Muscle of arm (tissue), 12 donors: Measurements from ENCODE around the gene SPOCK3. TPM values are rescaled to one million over a fixed set of nuclear protein-coding genes. Genes with fewer than 3 reads are reported as not detected.
"Not testable (repeated sequence)": the region's sequence is repeated elsewhere in the genome, so short reads cannot be mapped to it uniquely, and the experiment has no call there.

ENCODE experiments used
- DNase-seq: peaks from one replicate; pipeline ENCODE4 v3.0.0-alpha.2; 2013
- polyA plus RNA-seq, 12 donors: library from polyadenylated mRNA; unstranded; fragments of 120-200 nt; gene quantifications; one replicate each; pipeline ENCODE4 v1.2.1, GENCODE V29; 2013; ENCODE audit not compliant: insufficient read length in 12 of 12

Gene SPOCK3
- polyA plus RNA-seq, 12 donors: 0.54 to 3.7 (median 1.2) TPM; not detected in 1

GRCh38 chr4:167035390-167035789, 198.9 kb downstream of the SPOCK3 start:
- no peak for DNase-seq

GRCh38 chr4:167034983-167035382, 199.3 kb downstream of the SPOCK3 start:
- no peak for DNase-seq

- DNase-seq: no peak
These were observed 201.4 kb downstream of the SPOCK3 start for GRCh38 chr4:167032871-167033270.

GRCh38 chr4:167031534-167032156, 202.6 kb downstream of the SPOCK3 start:
- DNase-seq: no peak

GRCh38 chr4:167028976-167029375, 205.3 kb downstream of the SPOCK3 start:
- no peak for DNase-seq

GRCh38 chr4:167025670-167026069, 208.6 kb downstream of the SPOCK3 start:
- DNase-seq: no peak

GRCh38 chr4:167023364-167023925, 210.8 kb downstream of the SPOCK3 start:
- no peak for DNase-seq

GRCh38 chr4:167021545-167022155, 212.6 kb downstream of the SPOCK3 start:
- DNase-seq: peak; percentile 67

- DNase-seq: no peak
These were observed 213.9 kb downstream of the SPOCK3 start for GRCh38 chr4:167020410-167020809.

- DNase-seq: no peak
These were observed 219.3 kb downstream of the SPOCK3 start for GRCh38 chr4:167014944-167015343.

GRCh38 chr4:167003326-167003725, 231.0 kb downstream of the SPOCK3 start:
- DNase-seq: no peak

- DNase-seq: no peak
These were observed 234.0 kb downstream of the SPOCK3 start for GRCh38 chr4:167000141-167000852.

- no peak for DNase-seq
These were observed 238.1 kb downstream of the SPOCK3 start for GRCh38 chr4:166996216-166996615.

GRCh38 chr4:166994686-166995085, 239.6 kb downstream of the SPOCK3 start:
- DNase-seq: no peak

GRCh38 chr4:166991006-166991561, 243.2 kb downstream of the SPOCK3 start:
- no peak for DNase-seq

- DNase-seq: no peak
These were observed 244.4 kb downstream of the SPOCK3 start for GRCh38 chr4:166989886-166990285.

- DNase-seq: no peak
These were observed 247.3 kb downstream of the SPOCK3 start for GRCh38 chr4:166987026-166987425.

GRCh38 chr4:166981847-166982246, 252.4 kb downstream of the SPOCK3 start:
- DNase-seq: no peak

GRCh38 chr4:166980419-166980818, 253.9 kb downstream of the SPOCK3 start:
- no peak for DNase-seq

- DNase-seq: no peak
These were observed 256.7 kb downstream of the SPOCK3 start for GRCh38 chr4:166977596-166977995.

GRCh38 chr4:166972071-166972470, 262.2 kb downstream of the SPOCK3 start:
- no peak for DNase-seq

- DNase-seq: not testable (repeated sequence)
These were observed 266.1 kb downstream of the SPOCK3 start for GRCh38 chr4:166968219-166968618.
